Activated naive CD4-positive, alpha-beta T cell treated with anti-CD3 and anti-CD28 coated beads, Interleukin-2, amount 10 ng/mL, durations not matched to agents 7 days and 5 days (primary cell): ENCODE data around the gene SUPT4H1.

Experiments used
- CTCF ChIA-PET: fragments of 350-600 bp; sonication (Branson Sonifier 250); formaldehyde crosslinking; loops from one replicate; lab custom pipeline; 2021; ENCODE audit warnings: antibody characterized with exemption; lab: Charles Lee
- DNase-seq: peaks from one replicate; pipeline ENCODE4 v3.0.0-alpha.2; 2020
- H3K27ac Mint-ChIP-seq: one replicate; pipeline ENCODE4 v1.8.0; 2021; ENCODE audit warnings: mild to moderate bottlenecking, moderate library complexity, mixed read lengths
- H3K27me3 Mint-ChIP-seq: one replicate; pipeline ENCODE4 v1.8.0; 2021; ENCODE audit warnings: mild to moderate bottlenecking, mixed read lengths
- H3K36me3 Mint-ChIP-seq: one replicate; pipeline ENCODE4 v1.8.0; 2021; ENCODE audit warnings: mixed read lengths
- H3K4me1 Mint-ChIP-seq: one replicate; pipeline ENCODE4 v1.8.0; 2021; ENCODE audit warnings: mixed read lengths
- H3K4me3 Mint-ChIP-seq: one replicate; pipeline ENCODE4 v1.8.0; 2021; ENCODE audit warnings: mild to moderate bottlenecking, moderate library complexity, mixed read lengths
- H3K9me3 Mint-ChIP-seq: one replicate; pipeline ENCODE4 v1.8.0; 2021; ENCODE audit warnings: mixed read lengths

The SUPT4H1 gene

GRCh38 chr17:58364270-58364942, 12.4 kb upstream of the SUPT4H1 start:
- peaks cover 14% of the 10 kb centered on the region for H3K4me1 Mint-ChIP-seq
- CTCF ChIA-PET, result interaction anchor here (1.0 to 3.4 kb wide), 3 partner anchors 12 to 164 kb away, joined by 3 to 11 read pairs (median 3); partner anchors contain the start of genes RNF43 and SUPT4H1
- no peak overlapping the region for H3K4me3 Mint-ChIP-seq
- no peak overlapping the region for H3K27ac Mint-ChIP-seq
- H3K36me3 Mint-ChIP-seq, result no peaks in the 10 kb centered on the region
- H3K9me3 Mint-ChIP-seq, result no peaks in the 10 kb centered on the region
- DNase-seq, result no peak
- no peaks in the 10 kb centered on the region for H3K27me3 Mint-ChIP-seq

- Mint-ChIP-seq H3K27me3 (no peaks in the 10 kb centered on the region), H3K27ac (no peak overlapping the region), H3K9me3 (no peaks in the 10 kb centered on the region), H3K36me3 (no peaks in the 10 kb centered on the region), H3K4me3 (no peak overlapping the region), H3K4me1 (peaks cover 14% of the 10 kb centered on the region)
- DNase-seq, result no peak
- CTCF ChIA-PET, result interaction anchor here (1.0 to 3.4 kb wide), 2 partner anchors 12 to 163 kb away, joined by 3 to 11 read pairs; partner anchors contain the start of gene SUPT4H1
These were observed 11.6 kb upstream of the SUPT4H1 start for GRCh38 chr17:58363457-58364185.

- no peaks in the 10 kb centered on the region for H3K27me3 Mint-ChIP-seq
- no peaks in the 10 kb centered on the region for H3K36me3 Mint-ChIP-seq
- no peaks in the 10 kb centered on the region for H3K9me3 Mint-ChIP-seq
- no peak overlapping the region for H3K4me3 Mint-ChIP-seq
- CTCF ChIA-PET, result interaction anchor here (0.8 to 3.4 kb wide), 3 partner anchors 8 to 55 kb away, joined by 3 to 11 read pairs (median 3); partner anchors contain the start of genes RNF43 and SUPT4H1
- H3K27ac Mint-ChIP-seq, result no peak overlapping the region
- peaks cover 14% of the 10 kb centered on the region for H3K4me1 Mint-ChIP-seq
- DNase-seq, result no peak
These were observed 10.5 kb upstream of the SUPT4H1 start for GRCh38 chr17:58362368-58363014.

GRCh38 chr17:58360296-58361063, 8.5 kb upstream of the SUPT4H1 start:
- no peak overlapping the region for H3K4me3 Mint-ChIP-seq
- no peak overlapping the region for H3K27ac Mint-ChIP-seq
- peaks cover 10% of the 10 kb centered on the region for H3K36me3 Mint-ChIP-seq
- no peak for DNase-seq
- no peaks in the 10 kb centered on the region for H3K9me3 Mint-ChIP-seq
- no peaks in the 10 kb centered on the region for H3K27me3 Mint-ChIP-seq
- H3K4me1 Mint-ChIP-seq, result peaks cover 3% of the 10 kb centered on the region
- CTCF ChIA-PET, result interaction anchor here (1.4 to 1.6 kb wide), 2 partner anchors 57 to 110 kb away, joined by 3 to 5 read pairs; partner anchors contain the start of gene RNF43

- H3K4me3 Mint-ChIP-seq, result no peak overlapping the region
- no peaks in the 10 kb centered on the region for H3K27me3 Mint-ChIP-seq
- H3K36me3 Mint-ChIP-seq, result peaks cover 22% of the 10 kb centered on the region
- H3K4me1 Mint-ChIP-seq, result peaks cover 6% of the 10 kb centered on the region
- H3K27ac Mint-ChIP-seq, result no peak overlapping the region
- no peaks in the 10 kb centered on the region for H3K9me3 Mint-ChIP-seq
- no peak for DNase-seq
- CTCF ChIA-PET, result no interaction called here
These were observed 6.6 kb upstream of the SUPT4H1 start for GRCh38 chr17:58358408-58359172.

- Mint-ChIP-seq H3K4me3 (no peak overlapping the region), H3K27ac (no peak overlapping the region), H3K27me3 (no peaks in the 10 kb centered on the region), H3K9me3 (no peaks in the 10 kb centered on the region), H3K36me3 (peaks cover 28% of the 10 kb centered on the region), H3K4me1 (peaks cover 15% of the 10 kb centered on the region)
- CTCF ChIA-PET, result interaction anchor here (0.6 kb wide), 1 partner anchor 158 kb away, joined by 3 read pairs; no protein-coding TSS in a partner anchor
- no peak for DNase-seq
These were observed 5.6 kb upstream of the SUPT4H1 start for GRCh38 chr17:58357312-58358297.

- H3K4me1 Mint-ChIP-seq, result peaks cover 25% of the 10 kb centered on the region
- no peak overlapping the region for H3K4me3 Mint-ChIP-seq
- no peaks in the 10 kb centered on the region for H3K27me3 Mint-ChIP-seq
- no peak overlapping the region for H3K27ac Mint-ChIP-seq
- H3K36me3 Mint-ChIP-seq, result peaks cover 36% of the 10 kb centered on the region
- H3K9me3 Mint-ChIP-seq, result no peaks in the 10 kb centered on the region
- CTCF ChIA-PET, result interaction anchor here (1.3 to 3.0 kb wide), 2 partner anchors 39 to 61 kb away, joined by 7 to 15 read pairs; partner anchors contain the start of gene RNF43
- no peak for DNase-seq
These were observed 4.2 kb upstream of the SUPT4H1 start for GRCh38 chr17:58356231-58356630.

- no peaks in the 10 kb centered on the region for H3K9me3 Mint-ChIP-seq
- H3K4me1 Mint-ChIP-seq, result peaks cover 37% of the 10 kb centered on the region
- CTCF ChIA-PET, result interaction anchor here (0.7 to 3.9 kb wide), 6 partner anchors 8 to 63 kb away, joined by 3 to 35 read pairs (median 6); partner anchors contain the start of gene RNF43
- no peak for DNase-seq
- H3K4me3 Mint-ChIP-seq, result no peak overlapping the region
- peaks cover 42% of the 10 kb centered on the region for H3K36me3 Mint-ChIP-seq
- peak overlapping the region; percentile 69 for H3K27ac Mint-ChIP-seq
- H3K27me3 Mint-ChIP-seq, result no peaks in the 10 kb centered on the region
These were observed 2.7 kb upstream of the SUPT4H1 start for GRCh38 chr17:58354541-58355216.

- peaks cover 49% of the 10 kb centered on the region for H3K4me1 Mint-ChIP-seq
- CTCF ChIA-PET, result interaction anchor here (1.3 to 4.0 kb wide), 6 partner anchors 9 to 64 kb away, joined by 3 to 35 read pairs (median 12); partner anchors contain the start of gene RNF43
- peaks cover 55% of the 10 kb centered on the region for H3K36me3 Mint-ChIP-seq
- no peaks in the 10 kb centered on the region for H3K9me3 Mint-ChIP-seq
- peak overlapping the region; percentile 100 for H3K4me3 Mint-ChIP-seq
- no peaks in the 10 kb centered on the region for H3K27me3 Mint-ChIP-seq
- H3K27ac Mint-ChIP-seq, result peak overlapping the region; percentile 90
- no peak for DNase-seq
These were observed 1.4 kb upstream of the SUPT4H1 start for GRCh38 chr17:58353389-58353825.

GRCh38 chr17:58352596-58353388, 791 bp upstream of the SUPT4H1 start:
- H3K9me3 Mint-ChIP-seq, result no peaks in the 10 kb centered on the region
- CTCF ChIA-PET, result interaction anchor here (1.0 to 4.0 kb wide), 9 partner anchors 9 to 103 kb away, joined by 3 to 35 read pairs (median 8); partner anchors contain the start of genes RNF43 and TSPOAP1
- peak overlapping the region; percentile 100 for H3K4me3 Mint-ChIP-seq
- H3K27me3 Mint-ChIP-seq, result no peaks in the 10 kb centered on the region
- DNase-seq, result peak; percentile 35
- peaks cover 55% of the 10 kb centered on the region for H3K4me1 Mint-ChIP-seq
- peaks cover 61% of the 10 kb centered on the region for H3K36me3 Mint-ChIP-seq
- H3K27ac Mint-ChIP-seq, result peak overlapping the region; percentile 90

GRCh38 chr17:58351182-58351581, 819 bp downstream of the SUPT4H1 start:
- no peaks in the 10 kb centered on the region for H3K9me3 Mint-ChIP-seq
- H3K36me3 Mint-ChIP-seq, result peaks cover 72% of the 10 kb centered on the region
- CTCF ChIA-PET, result interaction anchor here (0.9 to 4.0 kb wide), 11 partner anchors 13 to 75 kb away, joined by 3 to 35 read pairs (median 6); partner anchors contain the start of genes RNF43 and TSPOAP1
- peak overlapping the region; percentile 100 for H3K4me3 Mint-ChIP-seq
- peaks cover 72% of the 10 kb centered on the region for H3K4me1 Mint-ChIP-seq
- DNase-seq, result no peak
- H3K27me3 Mint-ChIP-seq, result no peaks in the 10 kb centered on the region
- H3K27ac Mint-ChIP-seq, result peak overlapping the region; percentile 98
